Measurements from ENCODE around the gene TLR5. TPM values are rescaled to one million over a fixed set of nuclear protein-coding genes. Genes with fewer than 3 reads are reported as not detected.

The TLR5 gene, protein sequence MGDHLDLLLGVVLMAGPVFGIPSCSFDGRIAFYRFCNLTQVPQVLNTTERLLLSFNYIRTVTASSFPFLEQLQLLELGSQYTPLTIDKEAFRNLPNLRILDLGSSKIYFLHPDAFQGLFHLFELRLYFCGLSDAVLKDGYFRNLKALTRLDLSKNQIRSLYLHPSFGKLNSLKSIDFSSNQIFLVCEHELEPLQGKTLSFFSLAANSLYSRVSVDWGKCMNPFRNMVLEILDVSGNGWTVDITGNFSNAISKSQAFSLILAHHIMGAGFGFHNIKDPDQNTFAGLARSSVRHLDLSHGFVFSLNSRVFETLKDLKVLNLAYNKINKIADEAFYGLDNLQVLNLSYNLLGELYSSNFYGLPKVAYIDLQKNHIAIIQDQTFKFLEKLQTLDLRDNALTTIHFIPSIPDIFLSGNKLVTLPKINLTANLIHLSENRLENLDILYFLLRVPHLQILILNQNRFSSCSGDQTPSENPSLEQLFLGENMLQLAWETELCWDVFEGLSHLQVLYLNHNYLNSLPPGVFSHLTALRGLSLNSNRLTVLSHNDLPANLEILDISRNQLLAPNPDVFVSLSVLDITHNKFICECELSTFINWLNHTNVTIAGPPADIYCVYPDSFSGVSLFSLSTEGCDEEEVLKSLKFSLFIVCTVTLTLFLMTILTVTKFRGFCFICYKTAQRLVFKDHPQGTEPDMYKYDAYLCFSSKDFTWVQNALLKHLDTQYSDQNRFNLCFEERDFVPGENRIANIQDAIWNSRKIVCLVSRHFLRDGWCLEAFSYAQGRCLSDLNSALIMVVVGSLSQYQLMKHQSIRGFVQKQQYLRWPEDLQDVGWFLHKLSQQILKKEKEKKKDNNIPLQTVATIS
- total RNA-seq = not detected
- 0.96 TPM for polyA plus RNA-seq (2013, experiment 1 of 2)
- 0.70 TPM for polyA plus RNA-seq (2013, experiment 2 of 2)
- long read RNA-seq, experiment 1 = 0 reads
- long read RNA-seq, experiment 2, partial matches to known transcripts = 0 of 1 reads
- long read RNA-seq, experiment 2, other reads (novel, unspliced or antisense) = 1 of 1 reads
- long read RNA-seq, experiment 3, partial matches to known transcripts = 0 of 1 reads
- long read RNA-seq, experiment 3, other reads (novel, unspliced or antisense) = 1 of 1 reads
- long read RNA-seq, experiment 4 = 0 reads

GRCh38 chr1:223142795-223143536 is at the start of gene TLR5:
TLR5 (minus strand) TSS chr1:223143248; CDS start chr1:223113031, 30,217 bp downstream.
- 13 to 15% methylated on average over 15 to 63 of the region's 63 CpGs for WGBS, 2 experiments (ENCODE audit: insufficient coverage in 1 of 2, insufficient read length in 1 of 2)
- Mint-ChIP-seq H3K27me3 (ENCODE audit: insufficient read depth) (peaks cover 33% of the 10 kb centered on the region), H3K4me1 (peaks cover 13% of the 10 kb centered on the region)

GRCh38 chr1:223189903-223190724 is 47.1 kb upstream of the TLR5 start:
- Histone ChIP-seq H3K9me3 (ENCODE audit: control insufficient read depth, low read length) (peaks cover 12% of the 10 kb centered on the region), H3K9ac (ENCODE audit: extremely low read depth, low read length, poor library complexity, severe bottlenecking) (no peak overlapping the region), H3K4me1 (ENCODE audit: control insufficient read depth, insufficient read depth, low read length) (peaks cover 3% of the 10 kb centered on the region), H3K36me3 (ENCODE audit: control insufficient read depth, insufficient read depth, low read length) (no peaks in the 10 kb centered on the region), H3K27me3 (ENCODE audit: control insufficient read depth, insufficient read depth, low read length, poor library complexity, severe bottlenecking) (peaks cover 3% of the 10 kb centered on the region), H3K4me3 (ENCODE audit: low read length) (no peak overlapping the region), H3K27ac (ENCODE audit: low read depth, low read length) (no peak overlapping the region)
- Mint-ChIP-seq H3K9me3 (peaks cover 8% of the 10 kb centered on the region), H3K27ac (no peak overlapping the region), H3K4me1 (peaks cover 14% of the 10 kb centered on the region), H3K4me3 (no peak overlapping the region), H3K27me3 (ENCODE audit: insufficient read depth) (peaks cover 25% of the 10 kb centered on the region), H3K36me3 (ENCODE audit: low read depth) (no peaks in the 10 kb centered on the region)
- DNase-seq = peak; percentile 22
- no peak for TF ChIP-seq CTCF (conservative IDR thresholded peaks at IDR 0.05)
- WGBS, 2 experiments (ENCODE audit: insufficient coverage in 1 of 2, insufficient read length in 1 of 2) = 89% methylated on average over 5 to 10 of the region's 10 CpGs

More at GRCh38 chr1:223142795-223143536, at the start of gene TLR5:
- Histone ChIP-seq H3K36me3 (ENCODE audit: control insufficient read depth, insufficient read depth, low read length) (no peaks in the 10 kb centered on the region), H3K27me3 (ENCODE audit: control insufficient read depth, insufficient read depth, low read length, poor library complexity, severe bottlenecking) (peaks cover 6% of the 10 kb centered on the region), H3K9me3 (ENCODE audit: control insufficient read depth, low read length) (peaks cover 8% of the 10 kb centered on the region), H3K4me1 (ENCODE audit: control insufficient read depth, insufficient read depth, low read length) (no peaks in the 10 kb centered on the region), H3K9ac (ENCODE audit: extremely low read depth, low read length, poor library complexity, severe bottlenecking) (no peak within 1 kb of the TSS), H3K27ac (ENCODE audit: low read depth, low read length) (no peak within 1 kb of the TSS), H3K4me3 (ENCODE audit: low read length) (peak within 1 kb of the TSS; percentile 75)
- H3K27ac Mint-ChIP-seq = no peak within 1 kb of the TSS
- peak; percentile 90 for TF ChIP-seq CTCF (conservative IDR thresholded peaks at IDR 0.05)
- peak; percentile 94 for DNase-seq
- H3K36me3 Mint-ChIP-seq (ENCODE audit: low read depth) = no peaks in the 10 kb centered on the region
- H3K4me3 Mint-ChIP-seq = peak within 1 kb of the TSS; percentile 50
- peaks cover 13% of the 10 kb centered on the region for H3K9me3 Mint-ChIP-seq

Measured in endodermal cell (in vitro differentiated cells).